ENCODE data around the gene PTPRN2.

The PTPRN2 gene

GRCh38 chr7:158272091-158272490, 315.5 kb downstream of the PTPRN2 start:
- DNase-seq = no peak

- DNase-seq = no peak
These were observed 316.0 kb downstream of the PTPRN2 start for GRCh38 chr7:158271646-158272045.

GRCh38 chr7:158270856-158271413, 316.7 kb downstream of the PTPRN2 start:
- DNase-seq = no peak

GRCh38 chr7:158270106-158270775, 317.4 kb downstream of the PTPRN2 start:
- no peak for DNase-seq

- DNase-seq = no peak
These were observed 318.6 kb downstream of the PTPRN2 start for GRCh38 chr7:158268816-158269535.

GRCh38 chr7:158267742-158268435, 319.7 kb downstream of the PTPRN2 start:
- no peak for DNase-seq

GRCh38 chr7:158266817-158267741, 320.5 kb downstream of the PTPRN2 start:
- no peak for DNase-seq

- no peak for DNase-seq
These were observed 321.2 kb downstream of the PTPRN2 start for GRCh38 chr7:158266426-158266816.

GRCh38 chr7:158265743-158266080, 321.9 kb downstream of the PTPRN2 start:
- DNase-seq = no peak

GRCh38 chr7:158264881-158265742, 322.5 kb downstream of the PTPRN2 start:
- no peak for DNase-seq

- DNase-seq = no peak
These were observed 323.5 kb downstream of the PTPRN2 start for GRCh38 chr7:158263964-158264748.

GRCh38 chr7:158263110-158263963, 324.3 kb downstream of the PTPRN2 start:
- DNase-seq = no peak

GRCh38 chr7:158262284-158263109, 325.1 kb downstream of the PTPRN2 start:
- no peak for DNase-seq

- no peak for DNase-seq
These were observed 326.0 kb downstream of the PTPRN2 start for GRCh38 chr7:158261362-158262235.

- DNase-seq = no peak
These were observed 326.9 kb downstream of the PTPRN2 start for GRCh38 chr7:158260567-158261361.

- no peak for DNase-seq
These were observed 327.8 kb downstream of the PTPRN2 start for GRCh38 chr7:158259671-158260418.
